GM21717 (cell line): Measurements from ENCODE around the gene LAMTOR4.

Experiments
- ATAC-seq: cut with Tn5 transposase; IDR thresholded peaks from one replicate; pipeline ENCODE4 v1.9.1; 2021; ENCODE audit warnings: mild to moderate bottlenecking, moderate library complexity; ENCODE audit not compliant: unreplicated experiment

LAMTOR4 gene

DNA sequence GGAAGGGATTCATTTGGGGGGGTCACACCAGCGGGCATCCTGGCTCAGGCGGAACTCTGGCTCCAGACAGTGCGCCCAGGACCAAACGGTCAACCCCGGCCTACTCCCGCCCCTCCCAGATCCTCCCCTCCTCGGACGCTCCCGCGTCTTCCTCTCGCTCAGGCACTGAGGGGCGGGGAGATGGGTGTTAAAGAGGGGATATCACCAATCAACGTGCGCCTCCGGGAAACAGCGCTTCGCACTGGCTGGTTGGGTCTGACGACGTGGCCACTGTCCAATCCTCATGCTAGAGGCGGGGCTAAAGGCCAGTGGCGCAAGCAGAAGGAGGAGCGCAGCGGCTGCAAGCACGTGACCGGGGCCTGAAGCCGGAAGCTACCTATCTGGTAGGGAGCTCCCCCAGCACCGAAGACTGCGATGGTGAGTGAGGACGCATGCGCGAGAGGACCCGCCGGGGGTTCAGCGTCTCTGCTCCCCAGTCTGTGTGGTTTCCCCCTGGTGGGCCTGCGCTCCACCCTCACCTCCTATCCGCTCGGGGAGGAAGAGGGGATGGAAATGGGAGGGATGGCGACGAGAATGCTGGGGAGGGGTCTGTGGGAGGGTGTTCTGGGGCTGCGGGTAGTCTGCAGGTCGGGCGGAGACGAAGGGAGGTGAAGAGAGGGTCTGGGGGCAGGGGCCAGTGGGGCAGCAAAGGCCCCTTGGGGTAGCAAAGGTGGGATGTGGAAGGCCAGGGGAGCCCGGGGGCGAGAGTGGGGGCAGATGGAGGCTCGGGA lies at the start of gene LAMTOR4:
TSS of gene LAMTOR4 (plus strand) at position 360 of the 770 bp plus-strand sequence. CDS start at position 415, 55 bp downstream.
- ATAC-seq = peak; percentile 96

DNA sequence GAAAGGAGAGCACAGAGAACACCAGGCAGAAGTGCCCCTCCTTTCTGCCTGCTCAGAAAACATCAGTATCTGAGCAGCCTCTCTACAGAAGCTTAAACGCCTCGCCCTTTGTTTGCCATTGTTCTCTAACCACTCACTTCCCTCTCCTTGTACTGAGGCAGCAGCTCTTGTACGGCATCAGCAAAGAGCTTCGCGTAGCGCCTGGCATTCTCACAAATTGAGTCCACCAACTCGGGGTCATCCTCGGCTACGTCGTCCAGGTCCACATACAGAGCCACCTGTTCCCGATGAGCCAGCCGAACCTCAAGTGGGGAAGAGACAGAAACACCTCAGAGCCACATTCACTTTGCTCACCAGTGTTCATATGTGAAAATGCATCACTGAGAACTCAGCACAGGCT lies 49.3 kb upstream of the LAMTOR4 start:
- ATAC-seq = no peak

DNA sequence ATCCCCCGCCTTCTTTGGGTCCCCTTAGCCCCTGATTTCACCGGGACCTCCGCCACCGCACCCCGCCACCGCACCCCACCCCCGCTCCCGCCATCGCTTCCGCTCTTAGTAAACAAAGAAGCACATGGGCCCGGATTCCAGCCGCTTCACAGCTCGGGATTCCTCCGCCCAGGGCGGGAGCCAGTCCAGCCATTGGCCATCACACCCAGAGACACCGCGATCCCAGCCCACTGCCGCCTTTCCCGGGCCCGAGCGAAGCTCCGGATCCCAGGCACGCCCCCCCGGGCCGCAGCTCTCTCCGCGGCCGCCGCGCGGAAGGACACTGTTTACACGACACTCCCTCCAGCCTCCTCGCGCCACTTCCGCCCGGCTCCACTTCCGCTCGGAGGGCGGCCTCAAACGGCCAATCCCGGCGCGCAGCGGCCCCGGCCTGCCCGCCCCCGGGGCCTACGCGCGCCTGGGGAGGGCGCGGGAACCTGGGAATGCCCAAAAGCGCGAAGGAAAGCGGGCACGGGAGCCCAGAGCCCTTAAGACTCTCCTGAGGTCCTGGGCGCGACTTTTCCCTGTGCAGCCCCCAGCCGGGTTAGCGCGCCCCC lies 48.2 kb upstream of the LAMTOR4 start:
- peak; percentile 61 for ATAC-seq

DNA sequence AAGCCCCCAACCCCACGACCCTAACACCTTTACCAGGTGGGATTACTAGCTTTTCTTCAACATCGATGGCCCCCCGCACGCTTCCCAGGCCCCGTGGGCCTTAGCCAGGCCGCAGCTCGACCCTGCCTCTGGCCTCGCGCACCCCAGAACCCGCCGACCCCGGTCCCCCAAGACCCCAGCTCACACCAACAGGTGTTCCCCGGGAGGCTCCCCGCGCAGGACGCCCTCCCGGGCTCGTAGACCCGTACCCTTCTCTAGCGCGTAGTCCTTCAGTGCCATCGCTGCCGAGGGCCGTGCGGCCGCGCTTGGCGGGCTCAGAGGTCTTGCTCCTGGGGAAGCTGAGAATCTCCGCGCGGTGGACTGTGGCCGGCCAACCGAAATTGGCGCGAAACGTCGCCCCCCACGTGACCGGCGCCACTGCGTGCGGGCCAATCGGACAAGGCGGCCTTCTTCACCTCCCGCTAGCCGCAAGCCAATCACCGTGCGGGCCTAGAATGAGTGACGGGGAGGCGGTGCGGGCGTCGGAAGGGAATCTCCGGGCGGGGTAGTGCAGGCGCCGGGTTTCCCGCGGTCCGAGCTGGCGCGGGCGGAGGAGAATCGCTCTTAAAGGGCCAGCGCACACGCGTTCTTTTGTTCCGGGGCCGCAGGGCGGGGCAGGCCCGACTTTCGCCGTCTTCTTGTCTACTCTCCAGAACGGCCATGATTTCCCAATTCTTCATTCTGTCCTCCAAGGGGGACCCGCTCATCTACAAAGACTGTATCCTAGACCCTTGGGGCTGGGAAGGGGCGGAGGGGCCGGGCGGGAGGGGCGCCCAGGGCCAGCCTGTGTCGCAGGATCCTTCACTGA lies 47.5 kb upstream of the LAMTOR4 start, which contains the start of the genes AP4M1 and MCM7:
TSS of gene AP4M1 (plus strand) at position 628 of the 847 bp plus-strand sequence. CDS start at position 700, 72 bp downstream.
TSS of gene MCM7 (minus strand) at position 382 of the 847 bp plus-strand sequence. CDS start at position 279, 103 bp downstream.
- peak; percentile 79 for ATAC-seq

DNA sequence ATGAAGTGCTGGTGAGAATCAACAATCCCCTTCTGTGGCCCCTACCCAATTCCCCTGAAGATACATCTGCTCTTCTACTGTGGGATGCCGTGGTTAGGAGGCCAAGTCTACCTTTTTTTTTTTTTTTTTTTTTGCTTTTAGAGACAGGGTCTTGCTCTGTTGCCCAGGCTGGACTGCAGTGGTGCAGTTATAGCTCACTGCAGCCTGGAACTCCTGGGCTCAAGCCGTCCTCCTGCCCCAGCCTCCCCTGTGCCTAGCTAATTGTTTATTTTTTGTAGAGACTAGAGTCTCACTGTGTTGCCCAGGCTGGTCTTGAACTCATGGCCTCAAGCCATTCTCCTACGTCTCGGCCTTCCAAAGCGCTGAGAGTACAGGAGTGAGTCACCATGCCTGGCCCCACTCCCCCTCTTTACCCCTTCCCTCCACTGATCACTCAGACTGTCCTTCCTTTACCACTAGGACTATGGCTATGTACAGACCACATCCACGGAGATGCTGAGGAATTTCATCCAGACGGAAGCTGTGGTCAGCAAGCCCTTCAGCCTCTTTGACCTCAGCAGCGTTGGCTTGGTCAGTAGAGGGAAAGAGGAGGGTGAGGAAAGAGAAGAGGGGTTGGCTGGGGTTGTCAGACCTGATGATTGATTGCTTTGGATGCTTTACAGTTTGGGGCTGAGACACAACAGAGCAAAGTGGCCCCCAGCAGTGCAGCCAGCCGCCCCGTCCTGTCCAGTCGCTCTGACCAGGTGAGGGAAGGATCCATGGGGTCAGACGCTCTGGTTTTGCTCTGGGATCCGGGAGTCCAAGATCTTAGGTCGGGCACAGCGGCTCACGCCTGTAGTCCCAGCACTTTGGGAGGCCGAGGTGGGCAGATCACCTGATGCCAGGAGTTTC lies 45.5 kb upstream of the LAMTOR4 start:
- ATAC-seq = no peak

DNA sequence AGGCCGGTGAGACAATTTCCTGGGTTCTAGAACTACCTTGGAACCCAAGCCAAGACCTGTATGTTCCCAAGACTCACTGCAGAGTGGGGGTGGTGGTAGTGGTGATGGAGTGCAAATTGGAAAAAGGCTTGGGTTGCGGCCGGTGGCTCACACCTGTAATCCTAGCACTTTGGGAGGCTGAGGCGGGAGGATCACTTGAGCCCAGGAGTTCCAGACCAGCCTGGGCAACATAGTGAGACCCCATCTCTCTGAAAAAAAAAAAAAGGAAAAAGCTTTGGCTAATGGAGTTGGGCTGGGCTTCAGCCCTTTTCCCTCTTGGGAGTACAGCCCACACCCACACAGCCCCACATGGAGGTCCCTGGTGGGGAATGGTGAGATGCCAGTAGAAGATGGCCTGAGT lies 43.2 kb upstream of the LAMTOR4 start:
- no peak for ATAC-seq

DNA sequence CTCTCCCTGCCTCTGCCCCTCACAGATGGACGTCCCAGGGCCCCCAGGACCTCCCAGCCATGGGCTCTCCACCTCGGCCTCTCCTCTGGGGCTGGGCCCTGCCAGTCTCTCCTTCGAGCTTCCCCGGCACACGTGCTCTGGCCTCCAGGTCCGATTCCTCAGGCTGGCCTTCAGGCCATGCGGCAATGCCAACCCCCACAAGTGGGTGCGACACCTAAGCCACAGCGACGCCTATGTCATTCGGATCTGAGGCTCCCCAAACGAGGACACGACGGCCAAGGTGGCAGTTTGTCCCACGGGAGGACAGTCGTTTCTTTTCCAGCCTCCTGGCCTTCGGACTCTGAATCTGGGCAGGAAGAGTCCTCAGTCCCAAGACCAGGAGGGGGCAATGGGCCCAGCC lies 42.1 kb upstream of the LAMTOR4 start:
- ATAC-seq = no peak

DNA sequence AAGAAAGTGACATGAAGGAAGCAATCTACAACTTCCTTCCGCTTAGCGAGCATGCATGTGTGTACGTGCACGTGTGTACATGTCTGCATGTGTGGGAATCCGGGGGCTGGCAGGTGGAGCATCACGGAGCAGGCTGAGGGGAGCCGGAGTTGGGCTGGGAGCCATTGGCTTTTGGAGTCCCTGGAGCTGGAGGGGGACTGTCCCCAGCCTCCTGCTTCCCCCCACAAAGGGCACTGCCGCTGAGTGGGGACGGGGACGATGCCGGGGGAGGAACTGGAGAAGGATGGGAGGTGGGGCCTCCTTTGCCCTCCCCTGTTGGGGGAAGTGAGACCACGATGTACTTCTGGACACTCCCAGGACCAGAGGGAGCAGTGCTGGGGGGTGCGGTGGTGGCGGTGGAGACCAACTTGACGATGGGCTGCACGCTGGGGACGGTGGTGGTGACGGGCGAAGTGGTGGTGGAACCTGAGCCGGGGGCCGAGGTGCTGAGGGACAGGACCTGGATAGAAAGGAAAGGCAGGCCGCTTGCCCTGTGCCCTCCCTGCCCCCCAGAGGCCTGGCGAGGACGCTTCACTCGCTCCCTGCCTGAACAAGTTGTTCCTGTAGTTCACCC lies 41.5 kb upstream of the LAMTOR4 start:
- no peak for ATAC-seq

DNA sequence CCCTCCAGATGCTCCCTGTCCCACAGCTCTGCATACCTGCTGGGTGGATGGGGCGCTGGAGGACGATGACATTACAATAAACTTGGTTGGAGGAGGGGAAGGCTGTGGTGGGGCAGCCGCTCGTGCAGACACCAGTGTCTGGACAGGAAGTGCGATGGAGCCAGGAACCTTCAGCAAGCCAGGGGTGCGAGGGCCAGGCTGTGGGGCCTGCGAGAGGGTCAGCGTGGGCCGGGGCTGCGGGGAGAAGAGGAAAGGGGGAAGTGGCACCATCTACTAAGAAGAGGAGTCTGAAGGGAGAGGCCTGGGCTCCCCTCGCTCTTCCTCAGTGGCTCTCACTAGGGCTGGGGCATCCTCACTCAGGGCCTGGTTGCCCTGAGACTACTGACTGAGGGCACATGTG lies 40.8 kb upstream of the LAMTOR4 start:
- no peak for ATAC-seq

DNA sequence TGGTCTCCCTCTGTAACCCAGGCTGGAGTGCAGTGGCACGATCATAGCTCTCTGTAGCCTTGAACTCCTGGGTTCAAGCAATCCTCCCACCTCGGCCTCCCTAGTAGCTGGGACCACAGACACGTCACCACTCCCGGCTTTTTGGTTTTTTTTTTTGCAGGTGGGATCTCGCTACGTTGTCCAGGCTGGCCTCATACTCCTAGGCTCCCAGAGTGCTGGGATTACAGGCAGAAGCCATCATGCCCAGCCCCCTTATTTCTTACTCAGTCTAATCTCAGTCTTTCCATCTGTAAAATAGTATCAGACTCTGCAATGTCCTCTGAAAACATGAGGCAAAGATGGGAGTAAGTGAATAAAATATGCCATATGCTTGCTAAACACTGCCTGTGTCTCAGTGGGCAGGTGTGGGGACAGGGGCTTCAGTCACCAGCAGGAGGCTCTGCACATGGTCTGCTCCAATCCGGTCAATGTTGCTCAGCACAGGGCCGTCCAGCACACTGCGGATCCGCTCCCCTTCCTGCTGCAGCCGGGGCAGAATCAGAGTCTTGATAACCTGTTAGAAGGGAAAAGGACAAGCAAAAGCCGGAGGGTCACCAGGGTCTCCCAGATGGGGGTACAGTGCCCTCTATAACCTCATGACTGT lies 39.1 kb upstream of the LAMTOR4 start:
- no peak for ATAC-seq

DNA sequence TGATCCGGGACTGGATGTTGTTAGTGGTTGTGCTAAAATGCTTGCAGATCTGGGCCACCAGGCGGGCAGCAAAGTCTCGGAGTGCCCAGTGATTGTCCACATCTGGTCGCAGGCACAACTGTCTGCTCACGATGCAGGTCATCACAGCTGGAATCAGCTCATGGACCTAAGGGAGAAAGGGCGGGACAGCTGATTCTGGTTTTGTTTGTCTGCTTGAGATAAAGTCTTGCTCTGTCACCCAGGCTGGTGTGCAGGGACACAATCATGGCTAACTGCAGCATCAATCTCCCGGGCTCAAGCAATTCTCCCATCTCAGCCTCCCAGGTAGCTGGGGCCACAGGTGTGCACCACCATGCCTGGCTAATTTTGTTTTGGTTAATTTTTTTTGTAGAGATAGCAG lies 37.6 kb upstream of the LAMTOR4 start:
- no peak for ATAC-seq

DNA sequence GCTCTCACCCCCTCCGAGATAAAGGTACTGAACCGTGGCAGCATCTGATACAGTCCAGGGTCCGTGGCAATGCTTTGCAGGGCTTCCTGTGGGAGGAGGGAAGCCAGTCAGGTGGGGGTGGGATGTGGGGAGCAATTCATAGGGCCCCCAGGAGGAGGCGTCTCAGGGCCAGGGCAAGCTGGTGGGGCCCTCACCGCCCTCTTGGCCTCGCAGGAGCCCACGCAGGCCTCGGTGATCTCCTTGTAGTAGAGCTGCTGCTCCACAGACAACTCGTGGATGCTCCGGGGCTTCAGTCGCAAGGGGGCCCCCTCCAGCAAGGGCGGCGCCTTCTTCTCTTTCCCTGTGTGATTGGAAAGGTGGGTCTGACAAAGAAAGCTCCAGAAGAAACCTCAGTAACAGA lies 36.8 kb upstream of the LAMTOR4 start:
- no peak for ATAC-seq

DNA sequence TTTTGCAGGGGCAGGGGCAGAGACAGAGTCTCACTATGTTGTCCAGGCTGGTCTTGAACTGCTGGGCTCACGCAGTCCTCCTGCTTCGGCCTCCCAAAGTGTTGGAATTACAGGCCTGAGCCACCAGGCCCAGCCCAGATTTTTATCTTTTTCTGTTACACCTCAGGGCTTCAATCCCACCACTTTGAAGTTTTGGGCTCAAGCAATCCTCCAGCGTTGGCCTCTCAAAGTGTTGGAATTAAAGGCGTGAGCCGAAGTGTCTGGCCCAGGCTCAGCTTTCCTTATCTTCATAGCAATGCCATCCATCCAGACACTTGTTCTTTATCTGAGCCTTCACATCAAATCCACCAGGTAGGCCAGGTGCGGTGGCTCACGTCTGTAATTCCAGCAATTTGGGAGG lies 33.7 kb upstream of the LAMTOR4 start:
- ATAC-seq = no peak

DNA sequence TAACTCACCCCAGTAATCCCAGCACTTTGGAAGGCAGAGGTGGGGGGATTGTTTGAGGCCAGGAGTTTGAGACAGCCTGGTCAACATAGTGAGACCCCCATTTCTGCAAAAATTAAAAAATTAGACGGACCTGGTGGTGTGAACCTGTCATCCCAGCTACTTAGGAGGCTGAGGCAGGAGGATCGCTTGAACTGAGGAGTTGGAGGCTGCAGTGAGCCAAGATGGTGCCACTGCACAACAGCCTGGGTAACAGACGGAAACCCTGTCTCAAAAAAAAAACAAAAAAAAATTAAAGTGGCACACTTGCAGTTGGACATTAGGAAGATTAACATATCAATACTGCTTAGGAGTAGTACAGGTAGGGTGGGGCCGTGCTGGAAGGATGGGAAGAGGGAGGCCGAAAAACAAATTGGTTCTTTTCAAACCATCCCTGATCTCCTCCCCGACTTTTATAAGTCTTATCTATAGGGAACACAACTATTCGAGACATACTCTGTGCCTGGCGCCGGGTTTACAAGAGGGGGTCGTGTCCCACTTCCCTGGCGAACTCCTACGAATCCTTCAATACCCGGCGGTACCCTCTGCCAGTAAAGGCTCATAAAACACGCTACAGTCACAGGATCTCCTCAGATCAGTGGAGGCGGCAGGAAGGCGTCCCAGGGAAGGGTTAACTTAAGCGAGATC lies 30.2 kb upstream of the LAMTOR4 start:
- ATAC-seq = no peak

DNA sequence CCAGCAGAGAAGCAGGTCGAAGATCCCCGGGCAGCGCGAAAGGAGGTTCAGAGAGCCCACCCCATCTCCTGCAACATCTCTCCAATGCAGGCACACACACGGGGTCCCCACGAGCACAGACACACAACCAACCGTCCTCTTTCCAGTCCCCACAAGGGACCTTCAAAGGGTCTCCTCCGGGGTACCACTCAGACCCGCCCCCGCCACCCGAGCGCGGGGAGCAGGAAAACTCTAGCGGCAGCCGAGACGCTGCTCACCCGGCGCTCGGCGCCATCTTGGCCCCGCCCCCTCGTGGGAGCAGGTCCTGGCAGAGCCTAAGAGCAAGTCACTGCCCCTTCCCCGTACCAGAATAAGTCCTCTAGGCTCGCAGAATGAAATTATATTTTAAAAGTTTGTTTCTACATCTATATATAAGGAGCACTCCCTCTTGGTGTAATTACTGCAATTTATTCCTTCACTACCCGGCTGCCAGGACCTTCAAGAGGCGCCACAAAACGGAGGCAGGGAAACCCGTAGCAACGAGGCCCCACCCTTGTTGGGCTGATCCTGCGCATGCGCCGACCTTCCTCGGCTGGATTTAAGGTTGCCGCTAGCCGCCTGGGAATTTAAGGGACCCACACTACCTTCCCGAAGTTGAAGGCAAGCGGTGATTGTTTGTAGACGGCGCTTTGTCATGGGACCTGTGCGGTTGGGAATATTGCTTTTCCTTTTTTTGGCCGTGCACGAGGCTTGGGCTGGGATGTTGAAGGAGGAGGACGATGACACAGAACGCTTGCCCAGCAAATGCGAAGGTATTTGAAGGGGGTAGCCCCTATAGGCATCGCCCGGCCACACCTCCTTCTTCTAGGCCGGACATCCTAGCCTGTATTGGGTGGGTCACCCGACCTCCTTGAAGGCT lies 29.4 kb upstream of the LAMTOR4 start, which contains the start of the genes CNPY4 and TAF6:
TSS of gene CNPY4 (plus strand) at position 563 of the 898 bp plus-strand sequence. CDS start at position 674, 111 bp downstream.
TSS of gene TAF6 (minus strand) at position 287 of the 898 bp plus-strand sequence. CDS start 5,149 bp downstream, outside the sequence.
- peak; percentile 65 for ATAC-seq

DNA sequence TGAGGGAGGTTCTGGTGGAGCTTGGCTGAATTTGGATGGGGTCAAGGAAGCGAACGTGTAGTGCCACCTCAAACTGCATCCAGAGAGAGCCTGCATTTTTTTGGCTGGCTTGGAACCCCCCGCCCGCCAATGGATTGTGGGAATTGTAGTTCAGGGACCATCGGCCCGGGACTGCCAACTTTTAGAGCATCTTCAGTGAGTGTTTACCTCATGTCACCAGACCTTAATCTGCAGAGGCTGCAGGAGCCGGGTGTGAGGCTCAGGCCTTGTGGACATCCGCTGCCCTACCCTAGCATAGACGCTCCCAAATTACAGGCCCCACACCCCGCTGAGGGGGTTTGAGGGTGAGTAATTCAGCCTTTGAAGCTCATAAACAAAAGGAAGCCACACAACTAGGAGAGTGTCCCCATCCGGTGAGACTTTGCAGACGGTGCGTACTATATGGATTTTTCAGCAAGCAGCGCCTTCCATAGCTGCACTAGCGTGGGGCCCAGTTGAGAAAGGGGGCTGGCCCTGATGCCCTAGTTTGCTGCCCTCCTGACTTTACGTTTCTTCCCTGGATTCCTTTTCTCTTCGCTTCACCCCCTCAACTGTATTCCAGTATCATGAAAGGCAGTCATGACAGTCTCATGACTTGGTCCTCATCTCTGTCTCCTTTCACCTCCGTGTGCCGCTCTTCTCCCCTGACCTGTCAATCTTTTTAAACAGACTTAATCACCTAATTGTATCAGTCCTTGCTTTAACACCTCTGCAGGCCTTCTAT lies 28.6 kb upstream of the LAMTOR4 start:
- ATAC-seq = no peak

DNA sequence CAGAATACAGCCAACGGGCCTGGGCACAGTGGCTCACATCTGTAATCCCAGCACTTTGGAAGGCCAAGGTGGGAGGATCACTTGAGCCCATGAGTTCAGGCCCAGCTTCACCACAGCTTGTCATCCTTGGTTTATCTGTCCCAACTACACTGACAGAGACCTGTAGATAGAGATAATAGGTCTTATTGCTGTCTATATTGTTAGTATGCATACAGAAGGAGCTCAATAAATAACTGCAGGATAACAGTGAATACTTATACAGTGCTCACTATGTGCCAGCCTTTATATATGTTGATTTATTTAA lies 28.0 kb upstream of the LAMTOR4 start:
- no peak for ATAC-seq
